Measurements from ENCODE around the gene PSMC3.
A peak's percentile ranks its signal among the peaks of the same experiment; 100 is the strongest.

PSMC3 gene

DNA sequence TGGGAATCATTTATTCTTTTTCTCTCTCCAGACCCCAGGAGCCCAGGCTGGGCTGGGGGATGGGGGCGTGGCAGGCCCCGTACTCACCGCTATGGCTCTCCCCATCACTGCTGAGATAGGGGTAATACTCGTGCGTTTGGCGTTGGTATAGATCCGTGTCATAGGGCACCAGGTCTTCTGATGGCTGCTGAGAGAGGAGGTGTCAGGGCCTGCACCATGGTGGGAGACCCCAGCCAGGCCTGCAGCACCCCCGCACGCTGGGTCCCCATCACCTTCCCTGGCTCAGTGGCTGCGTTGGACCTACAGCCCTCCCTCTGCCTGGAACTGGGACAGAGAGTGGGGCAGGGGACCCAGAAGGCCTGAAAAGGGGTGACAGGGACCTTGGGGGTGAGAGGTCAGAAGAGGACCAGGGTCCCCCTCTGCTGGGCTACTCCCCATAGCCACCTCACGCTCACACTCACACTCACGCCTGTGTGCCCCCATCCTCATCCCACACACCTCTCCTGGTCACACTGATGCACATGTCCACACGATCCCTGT is 50.6 kb downstream of the PSMC3 start:
- no peak for DNase-seq (ENCODE audit: low read depth)

DNA sequence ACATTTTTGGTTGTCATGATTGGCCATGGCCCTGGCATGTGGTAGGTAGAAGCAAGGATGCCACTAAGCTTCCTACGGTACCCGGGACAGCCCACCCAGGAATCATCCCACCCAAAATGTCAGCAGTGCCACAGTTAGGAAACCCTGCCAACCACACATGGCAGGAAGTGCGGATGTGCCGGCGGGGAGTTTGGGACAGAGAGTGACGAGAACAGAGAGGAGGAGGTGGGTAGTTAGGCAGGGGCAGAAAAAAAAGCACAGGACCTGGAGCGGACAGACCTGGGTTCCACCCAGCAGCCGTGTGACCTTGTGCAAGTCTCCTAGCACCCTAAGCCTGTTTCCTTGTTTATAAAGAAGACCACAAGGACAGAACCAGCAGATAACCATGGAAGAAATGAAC is 51.2 kb downstream of the PSMC3 start:
- DNase-seq (ENCODE audit: low read depth), result no peak

DNA sequence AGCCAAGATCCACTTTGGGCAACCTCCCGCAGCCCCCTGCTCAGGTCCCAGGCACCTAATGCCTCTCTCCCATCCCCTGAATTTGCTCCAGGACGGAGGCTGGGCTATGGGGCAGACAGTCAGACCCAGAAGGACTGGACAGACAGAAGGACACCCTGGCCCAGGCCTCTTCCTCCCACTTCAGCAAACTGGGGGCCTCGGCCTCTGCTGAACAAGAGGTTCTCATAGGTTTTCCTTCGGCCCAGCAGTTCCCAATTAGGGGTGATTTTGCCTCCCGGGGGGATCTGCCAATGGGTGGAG is 51.6 kb downstream of the PSMC3 start:
- DNase-seq (ENCODE audit: low read depth), result no peak

DNA sequence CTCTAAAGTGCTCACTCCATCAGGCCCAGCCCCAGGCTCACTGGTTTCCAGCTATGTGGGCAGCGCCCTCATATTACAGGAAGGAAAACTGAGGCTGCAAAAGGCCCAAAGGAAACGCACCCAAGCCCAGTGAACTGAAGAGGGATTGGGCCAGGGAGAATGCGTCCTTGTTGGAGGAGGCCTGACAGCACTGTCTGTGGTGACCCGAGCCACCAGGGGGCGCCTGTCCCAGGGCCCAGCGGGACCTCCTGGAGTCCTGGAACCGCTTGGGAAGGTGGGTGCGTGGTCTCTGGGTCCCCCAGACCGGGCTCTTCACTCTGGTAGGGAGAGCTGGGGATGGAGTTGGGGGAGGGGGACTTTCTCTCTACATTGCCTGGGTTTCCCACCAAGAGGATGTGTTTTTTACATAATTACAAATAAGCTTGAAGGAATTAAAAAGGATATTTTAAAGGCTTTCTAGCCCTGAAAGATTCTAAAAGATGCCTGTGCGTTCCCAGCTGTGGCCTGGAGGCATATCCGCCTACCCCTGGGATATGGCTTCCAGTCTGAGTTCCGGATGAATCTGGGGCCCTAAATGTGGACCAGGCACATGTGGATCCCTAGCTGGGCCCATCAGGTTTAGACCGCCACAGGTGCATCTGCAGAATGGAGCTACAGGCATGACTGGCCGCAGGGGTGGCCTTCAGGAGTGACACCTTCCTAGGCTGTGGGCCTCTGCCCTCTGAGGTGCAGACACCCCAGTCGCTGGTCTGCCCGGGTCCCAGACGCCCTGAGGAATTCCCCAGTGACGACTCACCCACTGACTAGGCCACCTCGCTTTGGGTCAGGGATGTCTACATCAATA is 52.1 kb downstream of the PSMC3 start:
- DNase-seq (ENCODE audit: low read depth), result peak; percentile 83

DNA sequence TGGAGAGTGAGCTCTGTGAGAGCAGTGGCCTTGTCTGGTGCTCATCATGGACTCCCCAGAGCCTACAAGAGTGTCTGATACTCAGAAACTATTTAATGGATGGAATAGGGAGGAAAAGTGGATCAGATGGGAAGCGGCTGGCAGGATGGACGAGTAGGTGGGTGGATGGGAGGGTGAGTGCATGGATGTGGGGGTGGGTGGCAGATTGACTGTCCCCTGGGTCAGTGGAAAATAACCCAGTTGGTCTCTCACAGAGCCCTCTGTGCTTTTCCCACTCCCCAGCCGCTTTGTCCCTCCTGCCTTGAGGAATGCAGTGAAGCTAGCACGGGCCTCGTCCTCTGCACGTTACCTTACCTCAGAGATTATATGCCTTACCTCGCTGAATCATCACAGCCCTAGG is 53.8 kb downstream of the PSMC3 start:
- no peak for DNase-seq (ENCODE audit: low read depth)

DNA sequence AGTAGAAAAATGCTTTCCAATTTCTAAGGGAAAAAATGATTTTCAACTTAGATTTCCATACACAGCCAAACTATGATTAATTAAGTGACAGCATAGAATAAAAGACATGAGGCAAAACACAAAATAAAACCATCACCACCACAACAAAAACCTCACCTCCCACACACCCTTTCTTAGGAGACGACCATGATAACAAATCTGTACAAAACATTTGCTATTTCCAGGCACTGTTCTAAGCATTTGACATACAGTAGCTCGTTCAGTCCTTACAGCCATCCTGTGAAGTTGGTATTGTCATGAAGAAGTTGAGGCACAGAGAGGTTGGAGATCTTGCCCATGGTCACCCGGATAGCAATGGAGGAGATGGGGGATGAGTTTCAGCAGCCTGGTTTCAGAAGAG is 56.6 kb downstream of the PSMC3 start:
- no peak for DNase-seq (ENCODE audit: low read depth)

Measured in stimulated activated CD8-positive, alpha-beta memory T cell treated with anti-CD3 and anti-CD28 coated beads, Interleukin-15, amount 100 ng/mL, for 24 hours (primary cell).